NCI-H1105 treated with DMSO at 0.1 percent for 48 hours (cell line): ENCODE measurements around the gene LYVE1.

ENCODE experiments used
- DNase-seq: peaks from one replicate; lab custom pipeline; 2025; lab: John Stamatoyannopoulos, UW

LYVE1 gene

GRCh38 chr11:10558288-10558687, 10.2 kb downstream of the LYVE1 start:
- no peak for DNase-seq

GRCh38 chr11:10556590-10556989, 11.9 kb downstream of the LYVE1 start:
- no peak for DNase-seq

GRCh38 chr11:10551845-10552352, 16.6 kb downstream of the LYVE1 start:
- no peak for DNase-seq

- DNase-seq, result no peak
These were observed 17.2 kb downstream of the LYVE1 start for GRCh38 chr11:10551290-10551592.

GRCh38 chr11:10550503-10551289, 17.8 kb downstream of the LYVE1 start:
- DNase-seq, result no peak

- no peak for DNase-seq
These were observed 23.7 kb downstream of the LYVE1 start for GRCh38 chr11:10544491-10545465.

GRCh38 chr11:10543782-10544181, 24.7 kb downstream of the LYVE1 start:
- no peak for DNase-seq

- no peak for DNase-seq
These were observed 25.7 kb downstream of the LYVE1 start for GRCh38 chr11:10542776-10543175.

GRCh38 chr11:10541561-10541930, 26.9 kb downstream of the LYVE1 start:
- peak; percentile 50 for DNase-seq

- peak; percentile 94 for DNase-seq
These were observed 27.4 kb downstream of the LYVE1 start, which contains the start of gene RNF141 for GRCh38 chr11:10540915-10541560. TSS of gene RNF141 (minus strand) at chr11:10541187. CDS start at chr11:10534158, 7,029 bp downstream.

GRCh38 chr11:10540546-10540914, 27.9 kb downstream of the LYVE1 start:
- peak; percentile 58 for DNase-seq

- DNase-seq, result no peak
These were observed 29.1 kb downstream of the LYVE1 start for GRCh38 chr11:10539339-10539738.

GRCh38 chr11:10538924-10539323, 29.5 kb downstream of the LYVE1 start:
- DNase-seq, result no peak

- DNase-seq, result no peak
These were observed 30.9 kb downstream of the LYVE1 start for GRCh38 chr11:10537600-10537999.

- no peak for DNase-seq
These were observed 34.1 kb downstream of the LYVE1 start for GRCh38 chr11:10534316-10534715.

GRCh38 chr11:10533323-10533722, 35.1 kb downstream of the LYVE1 start:
- no peak for DNase-seq

- DNase-seq, result no peak
These were observed 35.9 kb downstream of the LYVE1 start for GRCh38 chr11:10532526-10532925.

GRCh38 chr11:10529279-10529678, 39.2 kb downstream of the LYVE1 start:
- no peak for DNase-seq

- no peak for DNase-seq
These were observed 40.3 kb downstream of the LYVE1 start for GRCh38 chr11:10528121-10528520.

GRCh38 chr11:10526974-10527918, 41.2 kb downstream of the LYVE1 start:
- no peak for DNase-seq

GRCh38 chr11:10524471-10524870, 44.0 kb downstream of the LYVE1 start:
- DNase-seq, result no peak
